WERI-Rb-1 (cell line): ENCODE results near the gene GRIN2C.

Experiments used
- DNase-seq: peaks from one replicate; pipeline ENCODE4 v3.0.0-alpha.2; 2020
- H3K27ac ChIP-seq: fragments of 250-450 bp; sonication (Bioruptor Pico); 2 replicates; pipeline ENCODE4 v1.5.1; 2020; ENCODE audit warnings: mild to moderate bottlenecking, moderate library complexity
- H3K27me3 ChIP-seq: fragments of 250-450 bp; sonication (Bioruptor Pico); 2 replicates; pipeline ENCODE4 v1.5.1; 2021; ENCODE audit warnings: mild to moderate bottlenecking, low read depth, moderate library complexity; ENCODE audit not compliant: insufficient read depth, severe bottlenecking
- H3K36me3 ChIP-seq: fragments of 250-450 bp; sonication (Bioruptor Pico); 2 replicates; pipeline ENCODE4 v1.5.1; 2020; ENCODE audit warnings: mild to moderate bottlenecking, moderate library complexity
- H3K4me3 ChIP-seq: 2 replicates; pipeline ENCODE4 v1.5.1; 2011; ENCODE audit warnings: low read depth, mild to moderate bottlenecking, control low read depth, low read length
- H3K9me3 ChIP-seq: fragments of 250-450 bp; sonication (Bioruptor Pico); 2 replicates; pipeline ENCODE4 v1.5.1; 2021; ENCODE audit warnings: mild to moderate bottlenecking, moderate library complexity; ENCODE audit not compliant: severe bottlenecking
- TF ChIP-seq, protein P1 (sequence below): IDR thresholded peaks from 2 replicates; pipeline ENCODE4 v1.5.1; 2011; ENCODE audit warnings: low read depth, mild to moderate bottlenecking, control low read depth, inconsistent platforms, low read length

The GRIN2C gene

DNA sequence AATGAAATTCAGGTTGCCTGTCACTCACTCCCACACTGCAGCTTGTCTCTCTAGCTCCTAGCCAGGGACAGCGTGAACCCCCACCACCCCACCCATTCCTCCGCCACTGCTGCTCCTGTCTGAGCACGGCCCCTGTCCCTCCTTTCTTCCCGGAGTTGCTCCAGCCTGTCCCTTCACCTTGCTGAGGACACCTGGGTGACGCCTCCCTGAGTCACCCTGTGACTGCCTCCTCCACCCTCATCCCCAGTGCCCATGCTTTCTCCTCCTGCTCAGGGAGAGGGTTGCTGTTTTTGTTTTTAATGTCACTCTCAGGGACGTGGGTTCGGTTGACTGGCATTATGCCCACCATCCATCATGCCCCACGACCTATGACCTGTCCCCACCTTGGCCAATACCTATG, 57.8 kb downstream of the GRIN2C start:
- TF ChIP-seq, protein P1, sequence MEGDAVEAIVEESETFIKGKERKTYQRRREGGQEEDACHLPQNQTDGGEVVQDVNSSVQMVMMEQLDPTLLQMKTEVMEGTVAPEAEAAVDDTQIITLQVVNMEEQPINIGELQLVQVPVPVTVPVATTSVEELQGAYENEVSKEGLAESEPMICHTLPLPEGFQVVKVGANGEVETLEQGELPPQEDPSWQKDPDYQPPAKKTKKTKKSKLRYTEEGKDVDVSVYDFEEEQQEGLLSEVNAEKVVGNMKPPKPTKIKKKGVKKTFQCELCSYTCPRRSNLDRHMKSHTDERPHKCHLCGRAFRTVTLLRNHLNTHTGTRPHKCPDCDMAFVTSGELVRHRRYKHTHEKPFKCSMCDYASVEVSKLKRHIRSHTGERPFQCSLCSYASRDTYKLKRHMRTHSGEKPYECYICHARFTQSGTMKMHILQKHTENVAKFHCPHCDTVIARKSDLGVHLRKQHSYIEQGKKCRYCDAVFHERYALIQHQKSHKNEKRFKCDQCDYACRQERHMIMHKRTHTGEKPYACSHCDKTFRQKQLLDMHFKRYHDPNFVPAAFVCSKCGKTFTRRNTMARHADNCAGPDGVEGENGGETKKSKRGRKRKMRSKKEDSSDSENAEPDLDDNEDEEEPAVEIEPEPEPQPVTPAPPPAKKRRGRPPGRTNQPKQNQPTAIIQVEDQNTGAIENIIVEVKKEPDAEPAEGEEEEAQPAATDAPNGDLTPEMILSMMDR = no peak
- Histone ChIP-seq H3K36me3 (peaks cover 52% of the 10 kb centered on the region), H3K4me3 (no peak overlapping the region), H3K9me3 (no peaks in the 10 kb centered on the region), H3K27me3 (no peaks in the 10 kb centered on the region), H3K27ac (peak overlapping the region; percentile 29)
- DNase-seq = no peak

DNA sequence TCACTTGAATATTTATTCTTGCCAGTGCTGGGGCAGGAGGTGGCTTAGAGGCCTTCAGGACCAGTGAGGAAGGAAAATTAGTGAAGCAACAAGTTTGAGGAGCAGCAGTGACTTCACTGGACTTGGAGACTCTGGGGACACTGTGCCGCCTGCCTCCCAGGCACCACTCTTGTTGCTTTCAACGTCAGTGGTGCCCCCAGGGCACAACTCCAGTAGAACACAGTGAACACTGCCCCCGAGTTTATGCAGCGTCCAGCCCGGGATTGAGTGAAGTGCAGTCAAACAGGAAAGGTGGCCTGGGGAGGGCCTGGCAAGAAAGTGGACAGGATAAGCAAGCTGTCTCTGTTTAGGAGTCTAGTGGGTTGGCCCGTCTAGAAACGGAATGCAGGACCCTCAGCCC, 59.2 kb downstream of the GRIN2C start:
- Histone ChIP-seq H3K9me3 (no peaks in the 10 kb centered on the region), H3K4me3 (no peak overlapping the region), H3K27ac (no peak overlapping the region), H3K36me3 (peaks cover 62% of the 10 kb centered on the region), H3K27me3 (no peaks in the 10 kb centered on the region)
- TF ChIP-seq, protein P1 = no peak
- DNase-seq = no peak

DNA sequence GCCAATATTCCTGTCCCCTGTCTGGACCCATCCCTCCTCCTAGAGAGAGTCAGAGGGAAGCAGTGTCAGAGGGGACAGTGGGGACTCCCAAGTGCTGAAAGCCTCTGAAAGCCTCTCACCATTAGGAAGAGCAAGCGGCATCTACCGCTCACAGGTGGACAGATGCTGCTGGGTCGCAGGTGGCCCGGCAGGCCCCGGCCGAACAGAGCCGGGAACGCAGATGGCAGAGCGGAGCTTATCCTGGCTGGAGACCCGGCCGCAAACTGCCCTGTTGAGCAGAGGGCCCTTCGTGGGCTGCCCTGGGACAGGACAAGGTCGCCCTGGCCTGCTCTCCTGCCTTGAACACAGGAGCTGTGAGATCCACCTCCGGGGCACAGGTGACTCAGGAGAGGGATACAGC, 60.6 kb downstream of the GRIN2C start:
- Histone ChIP-seq H3K36me3 (peaks cover 65% of the 10 kb centered on the region), H3K27ac (peak overlapping the region; percentile 24; the same call in 1 of the 2 replicates), H3K4me3 (no peak overlapping the region), H3K9me3 (no peaks in the 10 kb centered on the region), H3K27me3 (no peaks in the 10 kb centered on the region)
- peak; percentile 72 for DNase-seq
- TF ChIP-seq, protein P1 = no peak

- no peak overlapping the region for H3K27ac ChIP-seq
These were observed 61.4 kb downstream of the GRIN2C start for GRCh38 chr17:74798239-74798707.

DNA sequence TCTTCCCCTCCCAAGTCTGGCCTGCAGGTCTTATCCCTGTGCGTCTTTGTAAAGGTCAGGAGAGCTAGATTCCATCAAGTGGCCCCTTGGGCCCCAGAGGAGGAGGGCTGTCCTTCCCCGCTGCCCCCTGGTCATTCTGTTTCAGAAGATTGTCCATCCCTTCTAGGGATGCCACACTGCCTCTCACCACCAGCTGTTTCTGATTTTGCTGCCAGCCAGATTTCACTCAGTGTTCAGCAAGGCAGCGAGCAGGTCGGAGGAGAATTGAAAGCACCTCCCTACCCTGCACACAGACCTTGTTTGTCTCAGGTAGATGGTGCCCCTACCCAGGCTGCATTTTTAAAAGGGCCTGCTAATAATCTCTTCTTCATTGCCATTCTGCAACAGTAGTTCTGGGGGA, 61.9 kb downstream of the GRIN2C start:
- peaks cover 69% of the 10 kb centered on the region for H3K36me3 ChIP-seq
- no peak overlapping the region for H3K27ac ChIP-seq
- H3K4me3 ChIP-seq = no peak overlapping the region

More at GRCh38 chr17:74798239-74798707, 61.4 kb downstream of the GRIN2C start:
- Histone ChIP-seq H3K36me3 (peaks cover 65% of the 10 kb centered on the region), H3K4me3 (no peak overlapping the region), H3K9me3 (no peaks in the 10 kb centered on the region), H3K27me3 (no peaks in the 10 kb centered on the region)
- DNase-seq = no peak
- TF ChIP-seq, protein P1 = no peak

More for the DNA sequence above, 61.9 kb downstream of the GRIN2C start:
- TF ChIP-seq, protein P1 = no peak
- no peak for DNase-seq
- Histone ChIP-seq H3K27me3 (no peaks in the 10 kb centered on the region), H3K9me3 (no peaks in the 10 kb centered on the region)
